SK-N-SH (cell line): ENCODE measurements around the gene KLHL35.

Source experiments
- CTCF ChIP-seq: fragments of 200-600 bp; sonication (generic); IDR thresholded peaks from 2 replicates; pipeline ENCODE4 v1.6.1; 2017; ENCODE audit warnings: antibody characterized with exemption, mild to moderate bottlenecking, moderate library complexity
- FOSL2 ChIP-seq: IDR thresholded peaks from 2 replicates; pipeline ENCODE4 v1.4.0; 2012; ENCODE audit warnings: low read depth, mild to moderate bottlenecking, moderate library complexity, borderline replicate concordance
- FOXJ3 ChIP-seq: sonication (generic); formaldehyde crosslinking; IDR thresholded peaks from 2 replicates; pipeline ENCODE4 v1.5.1; 2020; ENCODE audit warnings: mild to moderate bottlenecking, missing genetic modification reagents
- JUND ChIP-seq: IDR thresholded peaks from 2 replicates; pipeline ENCODE4 v1.4.0; 2012
- MAX ChIP-seq: IDR thresholded peaks from 2 replicates; pipeline ENCODE4 v1.4.0; 2012; ENCODE audit warnings: low read depth
- POLR2AphosphoS5 ChIP-seq: IDR thresholded peaks from 2 replicates; pipeline ENCODE4 v1.6.1; 2012; ENCODE audit warnings: low read depth, low read length
- RAD21 ChIP-seq: IDR thresholded peaks from 2 replicates; pipeline ENCODE4 v1.6.1; 2012; ENCODE audit warnings: mild to moderate bottlenecking, low read length
- RFX5 ChIP-seq: IDR thresholded peaks from 2 replicates; pipeline ENCODE4 v1.6.1; 2012; ENCODE audit warnings: mild to moderate bottlenecking, improper control_type of control experiment, low read length
- SIN3A ChIP-seq: IDR thresholded peaks from 2 replicates; pipeline ENCODE4 v1.6.1; 2012; ENCODE audit warnings: low read depth, mild to moderate bottlenecking, low read length, moderate library complexity, borderline replicate concordance
- SMC3 ChIP-seq: IDR thresholded peaks from 2 replicates; pipeline ENCODE4 v1.6.1; 2012; ENCODE audit warnings: low read depth, low read length, improper control_type of control experiment
- TAF1 ChIP-seq: IDR thresholded peaks from 2 replicates; pipeline ENCODE4 v1.6.1; 2012; ENCODE audit warnings: low read depth, mild to moderate bottlenecking, low read length, moderate library complexity, borderline replicate concordance
- TCF12 ChIP-seq: IDR thresholded peaks from 2 replicates; pipeline ENCODE4 v1.4.0; 2012

GRCh38 chr11:75398906-75399305 lies 34.1 kb downstream of the KLHL35 start:
- no peak for TF ChIP-seq CTCF
- TF ChIP-seq FOXJ3 = no peak
- TF ChIP-seq POLR2AphosphoS5 = no peak
- no peak for TF ChIP-seq MAX
- TF ChIP-seq JUND = no peak
- TF ChIP-seq RFX5 = no peak
- TF ChIP-seq RAD21 = no peak
- TF ChIP-seq TAF1 = no peak
- TF ChIP-seq SIN3A = no peak
- no peak for TF ChIP-seq TCF12
- TF ChIP-seq SMC3 = no peak
- TF ChIP-seq FOSL2 = no peak
